GM12878 (cell line): Measurements from ENCODE around the gene TIGD1. TPM values are rescaled to one million over a fixed set of nuclear protein-coding genes. Genes with fewer than 3 reads are reported as not detected.

Experiments used
- ATAC-seq: fragments of 200-7000 bp; cut with Tn5 transposase; 3 replicates; pipeline ENCODE4 v1.9.1; 2020; ENCODE audit warnings: mild to moderate bottlenecking, moderate library complexity
- BruUV-seq: library from RNA; stranded (reverse); fragments of 400-500 nt; replicated peaks from 2 replicates; lab custom pipeline; 2021; lab: Mats Ljungman, UMichigan
- CTCF ChIA-PET: fragments of 300-600 bp; sonication (Branson Sonifier 250); formaldehyde crosslinking; extraction: SDS; loops from one replicate; lab custom pipeline; 2021; ENCODE audit warnings: inconsistent platforms; lab: Yijun Ruan, JAX
- POLR2A ChIA-PET: fragments of 350-600 bp; formaldehyde crosslinking; extraction: SDS; loops from one replicate; lab custom pipeline; 2021; ENCODE audit warnings: inconsistent platforms; lab: Charles Lee
- RAD21 ChIA-PET: fragments of 300-600 bp; sonication (Branson Sonifier 250); formaldehyde crosslinking; loops from one replicate; lab custom pipeline; 2023; ENCODE audit warnings: antibody characterized with exemption; ENCODE audit not compliant: unreplicated experiment; lab: Charles Lee
- SMC1A ChIA-PET: fragments of 300-600 bp; sonication (Branson Sonifier 250); formaldehyde crosslinking; loops from one replicate; lab custom pipeline; 2023; ENCODE audit not compliant: unreplicated experiment, uncharacterized antibody; lab: Charles Lee
- DNase-seq: peaks from one replicate; pipeline ENCODE4 v3.0.0-alpha.2; 2011; ENCODE audit warnings: low read depth, low spot score
- FAIRE-seq: peaks from 3 replicates; lab custom pipeline; 2011; peaks lifted over from hg19 to GRCh38; lab: Jason Lieb, UNC
- H2AFZ ChIP-seq: 2 replicates; pipeline ENCODE4 v1.6.0; 2011; ENCODE audit warnings: low read depth, low read length, control low read depth; ENCODE audit not compliant: control insufficient read depth
- H3K27ac ChIP-seq: 2 replicates; pipeline ENCODE4 v1.5.1; 2011; ENCODE audit warnings: control low read depth; ENCODE audit not compliant: control insufficient read depth, insufficient read depth
- H3K27me3 ChIP-seq, 2 experiments: replicated peaks in 1 of 2; 2 replicates each; pipeline versions ENCODE4 v1.6.0 to v1.6.1; 2011; ENCODE audit warnings: low read length in 1 of 2; ENCODE audit not compliant: control insufficient read depth in 2 of 2, insufficient read depth in 2 of 2
- H3K36me3 ChIP-seq, 2 experiments: 2 replicates each; pipeline ENCODE4 v1.5.1; 2011; ENCODE audit warnings: low read length in 1 of 2; ENCODE audit not compliant: control insufficient read depth in 2 of 2, insufficient read depth in 2 of 2
- H3K4me1 ChIP-seq: 2 replicates; pipeline ENCODE4 v1.6.1; 2011; ENCODE audit warnings: mild to moderate bottlenecking, low read length, moderate library complexity, mixed read lengths; ENCODE audit not compliant: control insufficient read depth, insufficient read depth
- H3K4me2 ChIP-seq: 2 replicates; pipeline ENCODE4 v1.6.0; 2011; ENCODE audit warnings: control low read depth; ENCODE audit not compliant: control insufficient read depth, insufficient read depth
- H3K4me3 ChIP-seq: fragments of 200-600 bp; sonication (generic); 2 replicates; pipeline ENCODE4 v1.5.1; 2016
- H3K79me2 ChIP-seq: 2 replicates; pipeline ENCODE4 v1.6.0; 2011; ENCODE audit warnings: low read length; ENCODE audit not compliant: control insufficient read depth, insufficient read depth
- H3K9ac ChIP-seq: 2 replicates; pipeline ENCODE4 v1.8.0; 2011; ENCODE audit warnings: low read length, control low read depth, mixed read lengths; ENCODE audit not compliant: control insufficient read depth, insufficient read depth
- H3K9me3 ChIP-seq: replicated peaks from 3 replicates; pipeline ENCODE4 v1.5.1; 2011; ENCODE audit warnings: mild to moderate bottlenecking, low read length; ENCODE audit not compliant: control insufficient read depth, insufficient read depth
- H4K20me1 ChIP-seq: 2 replicates; pipeline ENCODE4 v1.6.0; 2011; ENCODE audit not compliant: control insufficient read depth, insufficient read depth
- BRCA1 ChIP-seq: IDR thresholded peaks from 2 replicates; pipeline ENCODE4 v1.6.1; 2011; ENCODE audit warnings: low read depth, low read length, improper control_type of control experiment
- CREB1 ChIP-seq: IDR thresholded peaks from 2 replicates; pipeline ENCODE4 v1.6.1; 2012; ENCODE audit warnings: low read depth, mild to moderate bottlenecking, inconsistent platforms
- EED ChIP-seq: sonication (generic); IDR thresholded peaks from 2 replicates; pipeline ENCODE4 v1.6.1; 2016; ENCODE audit warnings: antibody characterized with exemption, low read depth
- ESRRA ChIP-seq: IDR thresholded peaks from 2 replicates; pipeline ENCODE4 v1.6.1; 2012; ENCODE audit warnings: mild to moderate bottlenecking, low read length, improper control_type of control experiment
- JUND ChIP-seq: IDR thresholded peaks from 2 replicates; pipeline ENCODE4 v1.6.1; 2012; ENCODE audit warnings: low read depth, mild to moderate bottlenecking, low read length, improper control_type of control experiment, moderate library complexity
- KAT2A ChIP-seq: conservative IDR thresholded peaks from 2 replicates; pipeline ENCODE4 v1.6.1; 2011; ENCODE audit warnings: low read depth, low read length; ENCODE audit not compliant: control insufficient read depth
- KDM1A ChIP-seq: fragments of 200-600 bp; sonication (generic); IDR thresholded peaks from 2 replicates; pipeline ENCODE4 v1.6.1; 2016; ENCODE audit warnings: borderline replicate concordance
- LARP7 ChIP-seq: fragments of 450-650 bp; IDR thresholded peaks from 2 replicates; pipeline ENCODE4 v1.6.1; 2017; ENCODE audit warnings: mild to moderate bottlenecking
- MTA2 ChIP-seq: fragments of 450-650 bp; IDR thresholded peaks from 2 replicates; pipeline ENCODE4 v1.6.1; 2016; ENCODE audit warnings: low read depth, mild to moderate bottlenecking, moderate library complexity
- MYB ChIP-seq: fragments of 150-350 bp; IDR thresholded peaks from 2 replicates; pipeline ENCODE4 v1.6.1; 2014; ENCODE audit warnings: mild to moderate bottlenecking, low read depth, low read length, borderline replicate concordance
- NFIC ChIP-seq: IDR thresholded peaks from 2 replicates; pipeline ENCODE4 v1.6.1; 2012; ENCODE audit warnings: low read depth, mild to moderate bottlenecking, inconsistent platforms, low read length, moderate library complexity
- RB1 ChIP-seq: fragments of 450-650 bp; formaldehyde crosslinking; IDR thresholded peaks from 2 replicates; pipeline ENCODE4 v1.6.1; 2017; ENCODE audit warnings: mild to moderate bottlenecking, borderline replicate concordance
- RCOR1 ChIP-seq: conservative IDR thresholded peaks from 2 replicates; pipeline ENCODE4 v1.6.1; 2012; ENCODE audit warnings: low read depth, low read length, improper control_type of control experiment
- TARDBP ChIP-seq: IDR thresholded peaks from 2 replicates; pipeline ENCODE4 v1.6.1; 2016; ENCODE audit warnings: borderline replicate concordance
- ZZZ3 ChIP-seq: IDR thresholded peaks from 2 replicates; pipeline ENCODE4 v1.6.1; 2011; ENCODE audit warnings: low read depth; ENCODE audit not compliant: control insufficient read depth, insufficient read length
- WGBS: methylation state at CpG from one replicate; pipeline ENCODE4 v1.1.6; 2016; ENCODE audit warnings: low lambda C conversion rate; ENCODE audit not compliant: insufficient replicate concordance, insufficient coverage; ENCODE audit errors: missing lambda C conversion rate; 5-methylcytosine and 5-hydroxymethylcytosine counted together
- in situ Hi-C: fragments of 300-500 bp; cut with MboI; formaldehyde crosslinking; loops from 9 replicates; pipeline ENCODE4 v1.14.3; 2018; ENCODE audit warnings: mixed read lengths
- intact Hi-C: fragments of 100-400 bp; cut with micrococcal nuclease; formaldehyde crosslinking; loops from one replicate; pipeline ENCODE4 v1.14.2; 2022; ENCODE audit not compliant: unreplicated experiment
- polyA plus RNA-seq, 11 experiments: library from polyadenylated mRNA; depleted of rRNA in 4 of 11; unstranded in 6 of 11; stranded (reverse) in 5 of 11; fragments of >200 nt; fragmentation: Nextera tagmentation in 4 of 11; fragmentation: Illumina TruSeq in 1 of 11; extraction: Ambion mirVana in 4 of 11; extraction: Trizol in 1 of 11; gene quantifications; 1 replicate in 1 of 11; 2 replicates in 10 of 11; pipeline versions ENCODE4 v1.2.1 to v1.2.3, GENCODE V29; 2011 to 2016; ENCODE audit warnings: inconsistent platforms in 2 of 11, missing spikeins in 2 of 11, low read depth in 1 of 11
- total RNA-seq, 4 experiments: library from RNA; depleted of rRNA in 3 of 4; stranded (reverse); fragments of >200 nt in 3 of 4; fragmentation: Illumina TruSeq in 1 of 4; extraction: Trizol in 1 of 4; gene quantifications; 2 replicates each; pipeline versions ENCODE4 v1.2.1 to v1.2.3, GENCODE V29; 2013 to 2021
- TF ChIP-seq, protein P1 (sequence below): fragments of 450-650 bp; IDR thresholded peaks from 2 replicates; pipeline ENCODE4 v1.6.1; 2017; ENCODE audit warnings: mild to moderate bottlenecking, moderate library complexity

Gene TIGD1
- total and polyA plus RNA-seq, 10 of the 15 experiments (the other 5 are each of a cell fraction or from before 2014, with no cell fraction given): 1.4 to 8.4 (median 5.6) TPM

DNA sequence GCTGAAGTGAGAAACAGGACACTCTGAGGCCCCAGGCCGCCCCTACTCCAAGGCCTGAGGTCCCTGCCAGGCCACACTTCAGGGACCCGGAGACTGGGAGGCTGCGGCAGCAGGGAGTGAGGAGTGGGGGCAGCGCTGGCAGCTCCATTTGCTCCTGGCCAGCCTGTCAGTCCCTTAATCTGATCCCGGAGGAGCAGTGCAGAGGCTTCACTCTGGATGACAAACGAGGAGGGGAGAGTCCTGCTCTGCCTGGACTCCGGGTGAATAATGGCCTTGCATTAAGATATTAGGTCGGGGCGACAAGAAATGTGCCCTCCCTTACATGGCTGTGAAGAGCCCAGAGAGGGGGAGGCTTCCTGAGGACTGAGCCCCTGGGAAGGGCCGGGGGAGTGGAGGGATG, 44.5 kb downstream of the TIGD1 start:
- no peak overlapping the region for H3K9ac ChIP-seq
- no peak overlapping the region for H3K4me3 ChIP-seq
- BruUV-seq: no TSS peak
- H4K20me1 ChIP-seq: no peaks in the 10 kb centered on the region
- H3K4me2 ChIP-seq: no peak overlapping the region
- ATAC-seq (no peak), FAIRE-seq (no peak), DNase-seq (no peak)
- H3K27me3 ChIP-seq: peaks cover 5 to 11% of the 10 kb centered on the region in 2 experiments
- in situ Hi-C loops: no loop called here
- intact Hi-C loops: no loop called here
- H3K27ac ChIP-seq: no peak overlapping the region
- ChIA-PET RAD21 (no interaction called here), CTCF (no interaction called here), SMC1A (no interaction called here), POLR2A (no interaction called here)
- H3K9me3 ChIP-seq: no peaks in the 10 kb centered on the region
- no peaks in the 10 kb centered on the region for H3K36me3 ChIP-seq
- TF ChIP-seq MTA2 (no peak), MYB (no peak), EED (no peak), NFIC (no peak), ZZZ3 (no peak), RCOR1 (no peak), ESRRA (no peak), TARDBP (no peak), RB1 (no peak), JUND (no peak)
- no peak overlapping the region for H2AFZ ChIP-seq
- H3K4me1 ChIP-seq: no peaks in the 10 kb centered on the region
- 27% methylated on average over 9 of the region's 10 CpGs for WGBS
- no peaks in the 10 kb centered on the region for H3K79me2 ChIP-seq

DNA sequence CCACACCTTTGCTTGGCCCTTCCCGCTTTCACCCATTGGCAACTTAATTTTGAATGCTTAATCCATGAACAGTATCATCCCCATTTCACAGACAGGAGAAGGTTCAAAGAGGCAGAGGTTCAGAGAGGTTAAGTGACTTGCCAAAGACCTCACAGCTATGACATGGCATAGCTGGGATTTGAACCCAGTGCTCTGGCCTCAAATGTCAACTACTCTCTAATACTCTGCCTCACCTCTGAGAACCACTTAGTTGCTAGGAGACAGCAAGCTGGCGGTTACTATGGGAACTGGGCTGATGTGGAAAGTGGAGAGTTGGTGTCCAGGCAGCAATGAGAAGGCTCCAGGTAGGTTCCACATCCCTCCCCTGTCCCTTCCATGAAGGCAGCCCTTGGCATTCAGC, 45.9 kb downstream of the TIGD1 start:
- ATAC-seq: no peak
- Histone ChIP-seq H3K9me3 (no peaks in the 10 kb centered on the region), H3K9ac (no peak overlapping the region), H3K4me1 (no peaks in the 10 kb centered on the region)
- intact Hi-C loops (no loop called here), in situ Hi-C loops (no loop called here)
- TF ChIP-seq, protein P1, sequence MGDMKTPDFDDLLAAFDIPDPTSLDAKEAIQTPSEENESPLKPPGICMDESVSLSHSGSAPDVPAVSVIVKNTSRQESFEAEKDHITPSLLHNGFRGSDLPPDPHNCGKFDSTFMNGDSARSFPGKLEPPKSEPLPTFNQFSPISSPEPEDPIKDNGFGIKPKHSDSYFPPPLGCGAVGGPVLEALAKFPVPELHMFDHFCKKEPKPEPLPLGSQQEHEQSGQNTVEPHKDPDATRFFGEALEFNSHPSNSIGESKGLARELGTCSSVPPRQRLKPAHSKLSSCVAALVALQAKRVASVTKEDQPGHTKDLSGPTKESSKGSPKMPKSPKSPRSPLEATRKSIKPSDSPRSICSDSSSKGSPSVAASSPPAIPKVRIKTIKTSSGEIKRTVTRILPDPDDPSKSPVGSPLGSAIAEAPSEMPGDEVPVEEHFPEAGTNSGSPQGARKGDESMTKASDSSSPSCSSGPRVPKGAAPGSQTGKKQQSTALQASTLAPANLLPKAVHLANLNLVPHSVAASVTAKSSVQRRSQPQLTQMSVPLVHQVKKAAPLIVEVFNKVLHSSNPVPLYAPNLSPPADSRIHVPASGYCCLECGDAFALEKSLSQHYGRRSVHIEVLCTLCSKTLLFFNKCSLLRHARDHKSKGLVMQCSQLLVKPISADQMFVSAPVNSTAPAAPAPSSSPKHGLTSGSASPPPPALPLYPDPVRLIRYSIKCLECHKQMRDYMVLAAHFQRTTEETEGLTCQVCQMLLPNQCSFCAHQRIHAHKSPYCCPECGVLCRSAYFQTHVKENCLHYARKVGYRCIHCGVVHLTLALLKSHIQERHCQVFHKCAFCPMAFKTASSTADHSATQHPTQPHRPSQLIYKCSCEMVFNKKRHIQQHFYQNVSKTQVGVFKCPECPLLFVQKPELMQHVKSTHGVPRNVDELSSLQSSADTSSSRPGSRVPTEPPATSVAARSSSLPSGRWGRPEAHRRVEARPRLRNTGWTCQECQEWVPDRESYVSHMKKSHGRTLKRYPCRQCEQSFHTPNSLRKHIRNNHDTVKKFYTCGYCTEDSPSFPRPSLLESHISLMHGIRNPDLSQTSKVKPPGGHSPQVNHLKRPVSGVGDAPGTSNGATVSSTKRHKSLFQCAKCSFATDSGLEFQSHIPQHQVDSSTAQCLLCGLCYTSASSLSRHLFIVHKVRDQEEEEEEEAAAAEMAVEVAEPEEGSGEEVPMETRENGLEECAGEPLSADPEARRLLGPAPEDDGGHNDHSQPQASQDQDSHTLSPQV: no peak
- TF ChIP-seq LARP7 (no peak), CREB1 (no peak), KDM1A (no peak), BRCA1 (no peak), KAT2A (no peak)
- TF ChIP-seq, all 136 proteins: peak for 0
- no peak overlapping the region for H3K4me2 ChIP-seq
- no peak for FAIRE-seq
- CTCF ChIA-PET: no interaction called here
- POLR2A ChIA-PET: no interaction called here
- SMC1A ChIA-PET: no interaction called here
- 19% methylated on average over 2 of the region's 2 CpGs for WGBS
- no peaks in the 10 kb centered on the region for H4K20me1 ChIP-seq
- H3K79me2 ChIP-seq: no peaks in the 10 kb centered on the region
- RAD21 ChIA-PET: no interaction called here
- no peaks in the 10 kb centered on the region for H3K36me3 ChIP-seq
- BruUV-seq: no TSS peak
- no peak overlapping the region for H3K4me3 ChIP-seq
- peaks cover 5 to 12% of the 10 kb centered on the region in 2 experiments for H3K27me3 ChIP-seq
- H2AFZ ChIP-seq: no peak overlapping the region
- no peak for DNase-seq
- no peak overlapping the region for H3K27ac ChIP-seq
